Measurements from ENCODE around the gene RAD51D. TPM values are rescaled to one million over a fixed set of nuclear protein-coding genes. Genes with fewer than 3 reads are reported as not detected.

The RAD51D gene
- total RNA-seq, 1 donor: 14.8 TPM

DNA sequence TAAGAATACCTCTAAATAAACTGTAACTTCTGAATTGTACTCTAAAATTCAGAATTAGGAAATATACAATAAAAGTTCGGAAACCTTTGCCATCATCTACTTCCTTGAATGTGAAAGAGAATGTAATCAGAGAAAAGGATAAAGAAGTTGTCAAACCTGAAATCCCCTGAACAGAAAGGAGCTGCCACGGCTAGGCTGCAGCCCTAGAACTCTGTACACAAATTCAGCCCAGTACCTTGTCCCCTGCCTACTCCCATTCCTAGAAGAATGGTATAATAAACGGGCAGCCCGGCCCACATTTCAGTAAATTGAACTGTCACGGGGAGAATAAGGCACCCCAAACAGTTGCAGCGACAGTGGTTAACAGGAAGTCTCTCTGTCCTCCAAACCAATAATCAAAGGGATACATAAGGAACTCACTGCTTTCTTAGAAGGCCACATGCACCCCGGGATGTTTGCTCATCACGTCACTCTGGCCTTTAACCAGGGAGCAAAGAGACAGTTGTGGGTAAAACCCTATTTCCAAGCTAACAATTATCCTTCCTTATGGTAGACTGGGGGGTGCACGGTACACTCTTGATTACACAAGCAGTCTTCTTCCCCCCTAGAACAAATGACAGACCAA is 31.8 kb downstream of the RAD51D start:
- no peak for DNase-seq (ENCODE audit: low read depth)
- peak overlapping the region; percentile 76 for H3K4me3 ChIP-seq (ENCODE audit: low read depth, low read length)
- TF ChIP-seq, protein P1, sequence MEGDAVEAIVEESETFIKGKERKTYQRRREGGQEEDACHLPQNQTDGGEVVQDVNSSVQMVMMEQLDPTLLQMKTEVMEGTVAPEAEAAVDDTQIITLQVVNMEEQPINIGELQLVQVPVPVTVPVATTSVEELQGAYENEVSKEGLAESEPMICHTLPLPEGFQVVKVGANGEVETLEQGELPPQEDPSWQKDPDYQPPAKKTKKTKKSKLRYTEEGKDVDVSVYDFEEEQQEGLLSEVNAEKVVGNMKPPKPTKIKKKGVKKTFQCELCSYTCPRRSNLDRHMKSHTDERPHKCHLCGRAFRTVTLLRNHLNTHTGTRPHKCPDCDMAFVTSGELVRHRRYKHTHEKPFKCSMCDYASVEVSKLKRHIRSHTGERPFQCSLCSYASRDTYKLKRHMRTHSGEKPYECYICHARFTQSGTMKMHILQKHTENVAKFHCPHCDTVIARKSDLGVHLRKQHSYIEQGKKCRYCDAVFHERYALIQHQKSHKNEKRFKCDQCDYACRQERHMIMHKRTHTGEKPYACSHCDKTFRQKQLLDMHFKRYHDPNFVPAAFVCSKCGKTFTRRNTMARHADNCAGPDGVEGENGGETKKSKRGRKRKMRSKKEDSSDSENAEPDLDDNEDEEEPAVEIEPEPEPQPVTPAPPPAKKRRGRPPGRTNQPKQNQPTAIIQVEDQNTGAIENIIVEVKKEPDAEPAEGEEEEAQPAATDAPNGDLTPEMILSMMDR (IDR thresholded peaks at IDR 0.05; ENCODE audit: insufficient read depth, low read length): no peak

GRCh38 chr17:35086931-35087573 is 32.6 kb downstream of the RAD51D start:
- DNase-seq (ENCODE audit: low read depth): no peak
- no peak overlapping the region for H3K4me3 ChIP-seq (ENCODE audit: low read depth, low read length)
- TF ChIP-seq, protein P1 (IDR thresholded peaks at IDR 0.05; ENCODE audit: insufficient read depth, low read length): no peak

GRCh38 chr17:35086164-35086563 is 33.5 kb downstream of the RAD51D start:
- TF ChIP-seq, protein P1 (IDR thresholded peaks at IDR 0.05; ENCODE audit: insufficient read depth, low read length): no peak
- DNase-seq (ENCODE audit: low read depth): no peak
- no peak overlapping the region for H3K4me3 ChIP-seq (ENCODE audit: low read depth, low read length)

GRCh38 chr17:35084987-35085386 is 34.7 kb downstream of the RAD51D start:
- DNase-seq (ENCODE audit: low read depth): peak; percentile 51
- no peak overlapping the region for H3K4me3 ChIP-seq (ENCODE audit: low read depth, low read length)
- TF ChIP-seq, protein P1 (IDR thresholded peaks at IDR 0.05; ENCODE audit: insufficient read depth, low read length): no peak

GRCh38 chr17:35083071-35083470 is 36.6 kb downstream of the RAD51D start:
- TF ChIP-seq, protein P1 (IDR thresholded peaks at IDR 0.05; ENCODE audit: insufficient read depth, low read length): no peak
- no peak for DNase-seq (ENCODE audit: low read depth)
- H3K4me3 ChIP-seq (ENCODE audit: low read depth, low read length): no peak overlapping the region

- H3K4me3 ChIP-seq (ENCODE audit: low read depth, low read length): no peak overlapping the region
- TF ChIP-seq, protein P1 (IDR thresholded peaks at IDR 0.05; ENCODE audit: insufficient read depth, low read length): no peak
- DNase-seq (ENCODE audit: low read depth): peak; percentile 75
These were observed 37.5 kb downstream of the RAD51D start for GRCh38 chr17:35082073-35082657.

Data from fibroblast of the aortic adventitia (primary cell).